Peyer's patch (tissue), 4 donors: ENCODE measurements around the gene ABCC12.

Experiments used
- POLR2A ChIP-seq, 2 donors: fragments of 450-650 bp; IDR thresholded peaks; one replicate each; pipeline ENCODE4 v1.5.1; 2017; ENCODE audit warnings: antibody characterized with exemption in 2 of 2, mild to moderate bottlenecking in 2 of 2, moderate library complexity in 2 of 2
- TF ChIP-seq, protein P1 (sequence below), 6 experiments: fragments of 450-650 bp in 4 of 6; fragments of 200-600 bp in 2 of 6; sonication (generic) in 1 of 6; IDR thresholded peaks; one replicate each; pipeline ENCODE4 v1.5.1; 2017 to 2019; ENCODE audit warnings: antibody characterized with exemption in 6 of 6, mild to moderate bottlenecking in 3 of 6, moderate library complexity in 1 of 6

DNA sequence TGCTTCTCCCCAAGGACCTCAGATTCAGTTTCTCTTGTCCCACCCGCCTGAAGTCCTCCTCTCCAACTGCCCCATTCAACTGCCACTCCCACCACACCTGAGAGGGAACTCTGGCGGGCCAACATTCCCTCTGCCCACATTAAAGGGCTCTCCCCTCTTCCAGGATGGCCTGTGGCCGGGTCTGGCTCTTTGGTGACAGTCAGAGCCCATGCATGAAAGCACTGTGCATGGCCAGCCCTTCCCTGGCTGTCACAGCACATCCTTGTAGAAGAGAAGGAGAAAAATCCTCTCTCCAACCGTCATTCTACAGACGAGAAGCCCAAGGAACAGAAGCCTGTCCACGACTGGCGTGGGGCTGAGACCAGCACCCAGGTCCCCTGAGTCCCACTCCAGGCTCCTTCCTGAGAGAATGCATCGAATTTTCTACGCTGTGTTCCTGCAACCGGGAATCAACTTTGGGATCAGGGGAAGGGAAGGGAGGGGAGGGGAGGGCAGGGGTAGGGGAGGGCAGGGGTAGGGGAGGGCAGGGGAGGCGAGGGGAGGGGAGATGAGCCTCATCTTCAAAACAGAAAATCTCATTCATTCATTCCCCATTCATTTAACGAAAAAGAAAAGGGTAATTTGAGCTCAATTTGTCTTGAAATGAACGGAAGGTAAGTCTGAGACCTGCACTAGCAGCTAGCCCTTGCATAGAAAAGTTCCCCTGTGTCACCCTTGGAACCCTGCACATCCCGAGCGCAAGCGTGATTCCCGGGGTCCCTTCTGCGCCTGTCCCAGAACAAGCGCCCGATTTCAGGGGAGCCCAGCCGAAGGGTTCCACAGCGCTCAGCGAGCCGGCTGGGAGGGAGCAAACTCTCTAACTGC lies at the start of gene ABCC12:
- TF ChIP-seq POLR2A (IDR thresholded peaks at IDR 0.05), result no peak
- TF ChIP-seq, protein P1, sequence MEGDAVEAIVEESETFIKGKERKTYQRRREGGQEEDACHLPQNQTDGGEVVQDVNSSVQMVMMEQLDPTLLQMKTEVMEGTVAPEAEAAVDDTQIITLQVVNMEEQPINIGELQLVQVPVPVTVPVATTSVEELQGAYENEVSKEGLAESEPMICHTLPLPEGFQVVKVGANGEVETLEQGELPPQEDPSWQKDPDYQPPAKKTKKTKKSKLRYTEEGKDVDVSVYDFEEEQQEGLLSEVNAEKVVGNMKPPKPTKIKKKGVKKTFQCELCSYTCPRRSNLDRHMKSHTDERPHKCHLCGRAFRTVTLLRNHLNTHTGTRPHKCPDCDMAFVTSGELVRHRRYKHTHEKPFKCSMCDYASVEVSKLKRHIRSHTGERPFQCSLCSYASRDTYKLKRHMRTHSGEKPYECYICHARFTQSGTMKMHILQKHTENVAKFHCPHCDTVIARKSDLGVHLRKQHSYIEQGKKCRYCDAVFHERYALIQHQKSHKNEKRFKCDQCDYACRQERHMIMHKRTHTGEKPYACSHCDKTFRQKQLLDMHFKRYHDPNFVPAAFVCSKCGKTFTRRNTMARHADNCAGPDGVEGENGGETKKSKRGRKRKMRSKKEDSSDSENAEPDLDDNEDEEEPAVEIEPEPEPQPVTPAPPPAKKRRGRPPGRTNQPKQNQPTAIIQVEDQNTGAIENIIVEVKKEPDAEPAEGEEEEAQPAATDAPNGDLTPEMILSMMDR (IDR thresholded peaks at IDR 0.05), result no peak
